K562 treated with DMSO at 1 percent for 24 hours (cell line): ENCODE measurements around the gene USP31. TPM values are rescaled to one million over a fixed set of nuclear protein-coding genes. Genes with fewer than 3 reads are reported as not detected.

Source experiments
- total RNA-seq: library from RNA; unstranded; fragments of 300-600 nt; gene quantifications from 2 replicates; pipeline ENCODE4 v1.2.3, GENCODE V29; 2022; ENCODE audit warnings: low read depth; ENCODE audit not compliant: insufficient read depth

The USP31 gene, protein sequence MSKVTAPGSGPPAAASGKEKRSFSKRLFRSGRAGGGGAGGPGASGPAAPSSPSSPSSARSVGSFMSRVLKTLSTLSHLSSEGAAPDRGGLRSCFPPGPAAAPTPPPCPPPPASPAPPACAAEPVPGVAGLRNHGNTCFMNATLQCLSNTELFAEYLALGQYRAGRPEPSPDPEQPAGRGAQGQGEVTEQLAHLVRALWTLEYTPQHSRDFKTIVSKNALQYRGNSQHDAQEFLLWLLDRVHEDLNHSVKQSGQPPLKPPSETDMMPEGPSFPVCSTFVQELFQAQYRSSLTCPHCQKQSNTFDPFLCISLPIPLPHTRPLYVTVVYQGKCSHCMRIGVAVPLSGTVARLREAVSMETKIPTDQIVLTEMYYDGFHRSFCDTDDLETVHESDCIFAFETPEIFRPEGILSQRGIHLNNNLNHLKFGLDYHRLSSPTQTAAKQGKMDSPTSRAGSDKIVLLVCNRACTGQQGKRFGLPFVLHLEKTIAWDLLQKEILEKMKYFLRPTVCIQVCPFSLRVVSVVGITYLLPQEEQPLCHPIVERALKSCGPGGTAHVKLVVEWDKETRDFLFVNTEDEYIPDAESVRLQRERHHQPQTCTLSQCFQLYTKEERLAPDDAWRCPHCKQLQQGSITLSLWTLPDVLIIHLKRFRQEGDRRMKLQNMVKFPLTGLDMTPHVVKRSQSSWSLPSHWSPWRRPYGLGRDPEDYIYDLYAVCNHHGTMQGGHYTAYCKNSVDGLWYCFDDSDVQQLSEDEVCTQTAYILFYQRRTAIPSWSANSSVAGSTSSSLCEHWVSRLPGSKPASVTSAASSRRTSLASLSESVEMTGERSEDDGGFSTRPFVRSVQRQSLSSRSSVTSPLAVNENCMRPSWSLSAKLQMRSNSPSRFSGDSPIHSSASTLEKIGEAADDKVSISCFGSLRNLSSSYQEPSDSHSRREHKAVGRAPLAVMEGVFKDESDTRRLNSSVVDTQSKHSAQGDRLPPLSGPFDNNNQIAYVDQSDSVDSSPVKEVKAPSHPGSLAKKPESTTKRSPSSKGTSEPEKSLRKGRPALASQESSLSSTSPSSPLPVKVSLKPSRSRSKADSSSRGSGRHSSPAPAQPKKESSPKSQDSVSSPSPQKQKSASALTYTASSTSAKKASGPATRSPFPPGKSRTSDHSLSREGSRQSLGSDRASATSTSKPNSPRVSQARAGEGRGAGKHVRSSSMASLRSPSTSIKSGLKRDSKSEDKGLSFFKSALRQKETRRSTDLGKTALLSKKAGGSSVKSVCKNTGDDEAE (N-terminal part only)
- 1.3 and 2.3 TPM in 2 replicates for total RNA-seq

DNA sequence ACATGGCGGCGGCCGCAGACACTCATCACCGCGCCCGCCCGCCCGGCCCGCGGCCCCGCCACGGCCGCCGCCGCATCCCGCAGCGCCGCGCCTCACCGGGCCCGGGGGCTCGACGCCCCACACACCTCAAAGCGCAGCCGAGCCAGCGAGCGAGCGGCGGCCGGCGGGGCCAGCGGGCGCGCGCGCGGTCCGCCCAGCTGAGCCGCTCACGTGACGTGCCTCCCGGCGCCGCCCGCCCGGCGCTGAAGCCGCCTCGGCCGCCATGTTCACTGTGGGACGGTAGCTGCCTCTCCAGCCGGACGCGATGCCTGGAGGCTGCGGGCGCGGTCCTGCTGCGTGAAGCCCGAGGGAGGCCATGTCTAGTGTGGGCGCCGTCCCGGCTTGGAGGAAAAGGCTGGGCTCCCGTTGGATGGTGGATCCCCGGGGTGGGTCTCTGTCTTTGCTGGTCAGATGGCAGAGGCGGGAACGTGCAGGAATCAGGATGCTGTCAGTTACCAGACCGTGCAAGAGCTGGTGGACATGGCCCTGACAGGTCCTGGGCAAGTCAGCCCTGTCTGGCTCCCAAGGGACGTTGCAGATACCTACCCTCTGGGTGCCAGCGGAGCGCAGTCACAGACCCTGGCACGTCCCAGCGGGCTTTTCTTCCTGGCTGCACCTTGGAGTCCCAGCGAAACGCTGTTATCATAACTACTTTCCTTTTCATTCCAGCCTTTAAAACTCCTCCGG lies at the start of gene USP31:
Gene USP31, minus strand, starts transcription at position 186 of the 726 bp plus-strand sequence. Its CDS starts 182 bp downstream, at position 4.

DNA sequence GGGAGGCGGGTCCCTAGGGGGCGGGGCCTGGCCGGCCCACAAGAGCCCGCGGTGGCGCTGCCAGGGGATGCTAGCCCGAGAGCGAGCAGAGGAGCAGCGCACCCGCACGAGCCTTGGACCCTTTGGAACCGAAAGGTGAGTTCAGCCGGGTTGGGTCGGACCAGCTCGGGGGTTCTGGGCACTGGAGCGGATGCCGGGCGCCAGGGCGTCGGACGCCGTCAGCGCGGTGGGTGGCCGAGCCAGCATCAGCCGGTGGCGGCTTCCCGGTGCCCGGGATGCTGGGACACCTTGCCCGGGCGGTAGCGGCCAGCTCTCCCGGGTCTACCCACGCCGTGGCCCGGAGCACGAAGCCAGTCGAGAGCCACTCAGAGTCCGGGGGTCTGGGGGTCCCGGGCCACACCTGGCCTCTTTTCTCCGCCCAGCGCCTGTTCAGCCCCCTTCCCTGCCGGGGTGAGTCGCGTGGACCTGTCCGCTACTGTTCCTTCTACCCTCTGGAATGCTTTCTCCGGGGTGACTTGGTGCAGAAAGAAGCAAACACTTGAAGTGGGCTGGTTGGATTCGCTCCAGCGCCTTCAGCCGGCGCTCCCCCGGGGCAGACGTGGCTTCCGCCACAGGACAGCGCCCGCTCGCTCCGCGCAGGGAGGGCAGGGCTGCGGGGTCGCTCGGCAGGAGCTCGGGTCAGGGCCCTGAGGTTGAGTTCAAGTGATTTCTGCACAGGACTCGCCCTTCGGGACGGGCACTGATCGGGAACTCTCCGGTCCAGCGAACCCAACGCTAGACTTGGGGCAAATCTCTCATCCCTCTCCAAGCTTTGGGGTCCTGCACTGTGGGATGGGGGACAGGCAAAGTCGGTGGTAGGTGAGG lies 33.7 kb upstream of the USP31 start, which contains the start of gene SCNN1G:
Gene SCNN1G, plus strand, starts transcription at position 67 of the 864 bp plus-strand sequence. CDS start 3,527 bp downstream, outside the sequence.

Other genes with a start within 250 kb of the USP31 start
- not detected in 2 replicates for gene SCNN1G, start 33.3 kb upstream of the USP31 start, total RNA-seq
- gene SCNN1B, start 152.8 kb upstream of the USP31 start, total RNA-seq = not detected in 2 replicates